Activated CD8-positive, alpha-beta memory T cell treated with anti-CD3 and anti-CD28 coated beads for 24 hours (primary cell): ENCODE measurements around the gene GPN1.
A peak's percentile ranks its signal among the peaks of the same experiment; 100 is the strongest.
"Not testable (repeated sequence)": the region's sequence is repeated elsewhere in the genome, so short reads cannot be mapped to it uniquely, and the experiment has no call there.

Source experiments
- DNase-seq: peaks from one replicate; pipeline ENCODE4 v3.0.0-alpha.2; 2020

The GPN1 gene

DNA sequence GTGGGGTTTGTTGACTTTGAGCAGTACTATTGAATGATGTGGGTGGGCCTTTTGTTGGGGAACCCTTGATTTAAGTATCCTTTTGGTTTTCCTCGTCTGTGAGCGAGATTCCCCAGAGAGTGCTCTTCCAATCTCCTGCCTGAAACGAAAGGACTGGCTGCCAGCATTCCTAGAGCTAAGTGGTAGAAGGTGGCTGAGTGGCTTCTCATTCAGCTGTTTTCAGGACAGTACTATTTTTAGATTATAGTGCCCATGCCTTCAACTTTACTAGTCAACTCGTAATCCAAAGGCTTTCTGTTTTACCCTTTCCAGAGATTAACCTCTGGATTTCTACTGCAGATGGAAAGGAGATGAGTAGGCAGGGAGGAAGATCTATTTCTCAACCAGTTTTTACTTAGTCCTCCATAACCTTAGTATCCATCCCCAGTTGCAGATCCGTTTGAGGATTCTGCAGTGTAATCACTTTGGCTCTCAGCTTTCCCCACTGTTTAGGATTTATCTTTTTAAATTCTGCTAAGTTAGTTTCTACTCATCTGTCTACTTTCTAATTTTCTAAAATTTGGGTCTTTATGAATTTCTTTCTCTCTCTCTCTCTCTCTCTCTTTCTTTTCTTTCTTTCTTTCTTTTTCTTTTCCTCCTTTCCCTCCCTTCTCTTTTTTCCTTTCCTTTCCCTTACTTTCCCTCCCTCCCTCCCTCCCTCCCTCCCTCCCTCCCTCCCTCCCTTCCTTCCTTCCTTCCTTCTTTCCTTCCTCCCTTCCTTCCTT, 44.1 kb downstream of the GPN1 start:
- DNase-seq, result no peak

DNA sequence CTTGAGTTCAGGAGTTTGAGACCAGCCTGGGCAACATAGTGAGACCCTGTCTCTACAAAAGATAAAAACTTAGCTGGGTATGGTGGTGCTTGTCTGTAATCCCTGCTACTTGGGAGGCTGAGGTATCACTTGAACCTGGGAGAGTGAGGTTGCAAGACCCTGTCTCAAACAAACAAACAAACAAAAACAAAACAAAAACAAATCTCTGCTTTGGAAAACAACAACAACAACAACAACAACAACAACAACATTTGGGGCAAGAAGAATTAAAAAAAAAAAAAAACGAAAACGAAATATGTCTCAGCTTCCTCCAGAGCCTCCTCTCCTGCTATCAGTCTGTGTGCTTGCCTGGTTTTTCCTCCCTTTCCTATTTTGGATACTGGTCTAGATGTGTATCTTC, 51.7 kb downstream of the GPN1 start:
- DNase-seq, result no peak

DNA sequence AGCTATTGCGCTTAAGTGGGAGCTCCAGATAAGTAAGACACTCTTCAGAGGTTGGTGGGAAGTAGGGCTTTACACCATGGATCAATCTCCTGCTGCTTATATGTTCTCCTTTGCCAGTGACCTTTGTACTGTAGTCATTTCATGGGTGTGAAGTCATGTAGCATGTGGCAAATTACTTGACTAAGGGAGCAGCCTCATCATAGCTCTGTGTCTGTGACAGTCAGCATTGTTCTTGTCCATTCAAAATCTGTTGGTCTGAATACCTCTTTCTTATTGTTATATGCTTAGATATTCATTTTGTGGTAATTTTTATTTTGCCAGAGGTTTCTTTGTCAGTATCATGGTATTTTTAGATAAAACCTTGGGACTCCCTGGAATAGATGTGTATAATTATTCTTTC, 53.0 kb downstream of the GPN1 start:
- DNase-seq, result no peak

DNA sequence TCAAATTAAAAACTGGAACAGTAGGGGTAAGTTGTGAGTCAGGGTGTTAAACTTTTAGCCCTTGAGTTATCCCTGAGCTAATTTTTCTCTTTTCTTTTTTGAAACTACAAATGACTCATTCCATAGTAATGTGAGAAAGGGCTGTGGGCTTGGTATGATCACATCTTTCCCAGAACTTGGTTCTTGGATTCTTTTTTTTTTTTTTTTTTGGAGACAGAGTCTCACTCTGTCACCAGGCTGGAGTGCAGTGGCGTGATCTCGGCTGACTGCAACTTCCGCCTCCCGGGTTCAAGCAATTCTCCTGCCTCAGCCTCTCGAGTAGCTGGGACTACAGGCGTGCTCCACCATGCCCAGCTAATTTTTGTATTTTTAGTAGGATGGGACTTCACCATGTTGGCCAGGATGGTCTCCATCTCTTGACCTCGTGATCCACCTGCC, 53.5 kb downstream of the GPN1 start:
- not testable (repeated sequence) for DNase-seq

DNA sequence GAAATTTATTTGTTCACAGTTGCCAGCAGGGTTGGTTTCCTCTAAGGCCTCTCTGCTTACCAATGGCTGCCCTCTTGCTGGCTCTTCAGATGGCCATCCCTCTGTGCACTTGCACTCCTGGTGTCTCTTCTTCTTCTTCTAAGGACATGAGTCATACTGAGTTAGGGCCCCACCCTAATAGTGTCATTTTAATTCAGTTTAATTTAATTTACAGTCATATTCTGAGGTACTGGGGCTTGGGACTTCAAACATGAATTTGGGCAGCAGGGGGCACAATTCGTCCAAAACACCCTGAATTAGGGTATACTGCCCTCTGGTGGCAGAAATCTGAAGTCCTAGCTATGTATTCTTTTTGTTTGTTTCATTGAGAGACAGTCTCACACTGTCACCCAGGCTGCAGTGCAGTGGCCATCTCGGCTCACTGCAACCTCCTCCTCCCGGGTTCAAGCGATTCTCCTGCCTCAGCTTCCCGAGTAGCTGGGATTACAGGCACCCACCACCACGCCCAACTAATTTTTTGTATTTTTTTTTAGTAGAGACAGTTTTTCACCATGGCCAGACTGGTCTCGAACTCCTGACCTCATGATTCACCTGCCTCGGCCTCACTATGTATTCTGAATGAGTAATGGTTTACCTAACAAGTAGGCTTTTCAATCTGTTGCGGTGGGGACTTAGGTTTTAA, 54.7 kb downstream of the GPN1 start:
- peak; percentile 91 for DNase-seq

DNA sequence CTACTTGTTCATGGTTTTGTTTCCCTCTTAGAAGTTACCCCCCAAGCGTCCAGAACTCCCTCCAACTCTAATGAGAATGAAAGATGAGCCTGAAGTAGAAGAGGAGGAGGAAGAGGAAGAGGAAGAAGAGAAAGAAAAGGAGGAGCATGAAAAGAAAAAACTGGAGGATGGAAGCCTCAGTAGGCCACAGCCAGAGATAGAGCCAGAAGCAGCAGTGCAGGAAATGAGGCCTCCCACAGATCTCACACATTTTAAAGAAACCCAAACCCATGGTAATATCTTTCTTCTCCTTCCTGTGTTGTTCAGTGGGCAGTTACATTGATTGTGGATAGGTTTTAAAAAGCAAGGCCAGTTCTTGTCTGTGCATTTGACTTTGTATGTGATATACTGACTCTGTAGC, 56.2 kb downstream of the GPN1 start:
- DNase-seq, result not testable (repeated sequence)

- no peak for DNase-seq
These were observed 56.7 kb downstream of the GPN1 start for GRCh38 chr2:27685577-27685976.

GRCh38 chr2:27687232-27687631, 58.4 kb downstream of the GPN1 start:
- DNase-seq, result no peak

- no peak for DNase-seq
These were observed 60.6 kb downstream of the GPN1 start for GRCh38 chr2:27689424-27689823.

GRCh38 chr2:27690052-27690451, 61.2 kb downstream of the GPN1 start:
- no peak for DNase-seq

GRCh38 chr2:27697660-27698059, 68.8 kb downstream of the GPN1 start:
- no peak for DNase-seq
